ENCODE measurements around the gene PAX1.

Gene PAX1

GRCh38 chr20:21703717-21704407 lies 1.6 kb upstream of the PAX1 start:
- no peak for DNase-seq

- DNase-seq, result no peak
These were observed 767 bp upstream of the PAX1 start for GRCh38 chr20:21704408-21705385.

- no peak for DNase-seq
These were observed 1.1 kb downstream of the PAX1 start for GRCh38 chr20:21706261-21707195.

- DNase-seq, result no peak
These were observed 1.8 kb downstream of the PAX1 start for GRCh38 chr20:21707267-21707666.

GRCh38 chr20:21707999-21708737 lies 2.7 kb downstream of the PAX1 start:
- DNase-seq, result no peak

GRCh38 chr20:21708738-21709534 lies 3.5 kb downstream of the PAX1 start:
- DNase-seq, result no peak

- no peak for DNase-seq
These were observed 4.1 kb downstream of the PAX1 start for GRCh38 chr20:21709535-21709904.

GRCh38 chr20:21710341-21710740 lies 4.9 kb downstream of the PAX1 start:
- DNase-seq, result no peak

- no peak for DNase-seq
These were observed 5.5 kb downstream of the PAX1 start for GRCh38 chr20:21710863-21711431.

GRCh38 chr20:21712443-21713059 lies 7.1 kb downstream of the PAX1 start:
- no peak for DNase-seq

GRCh38 chr20:21713470-21713869 lies 8.0 kb downstream of the PAX1 start:
- DNase-seq, result no peak

- no peak for DNase-seq
These were observed 8.4 kb downstream of the PAX1 start for GRCh38 chr20:21713901-21714296.

GRCh38 chr20:21714297-21715192 lies 9.1 kb downstream of the PAX1 start:
- no peak for DNase-seq

GRCh38 chr20:21715193-21715881 lies 9.9 kb downstream of the PAX1 start:
- no peak for DNase-seq

GRCh38 chr20:21719592-21720214 lies 14.2 kb downstream of the PAX1 start:
- peak; percentile 52 for DNase-seq

- no peak for DNase-seq
These were observed 20.4 kb downstream of the PAX1 start for GRCh38 chr20:21725892-21726291.

- no peak for DNase-seq
These were observed 23.9 kb downstream of the PAX1 start for GRCh38 chr20:21729316-21729715.

- DNase-seq, result no peak
These were observed 33.7 kb downstream of the PAX1 start for GRCh38 chr20:21739161-21739560.

Data from fibroblast of skin of abdomen (primary cell).